Mesenchymal stem cell (in vitro differentiated cells and primary cell): ENCODE measurements around the gene TIMP2.

Experiments
- DNase-seq: peaks from one replicate; pipeline ENCODE4 v3.0.0-alpha.2; 2013
- H2AFZ ChIP-seq: one replicate; pipeline ENCODE4 v1.6.1; 2013; ENCODE audit warnings: low read depth, mild to moderate bottlenecking, control low read depth, inconsistent platforms, low read length, moderate library complexity
- H2AK5ac ChIP-seq: 2 replicates; pipeline ENCODE4 v1.6.1; 2013; ENCODE audit warnings: low read length, moderate library complexity, mild to moderate bottlenecking, inconsistent platforms; ENCODE audit not compliant: severe bottlenecking
- H2BK120ac ChIP-seq: one replicate; pipeline ENCODE4 v1.6.1; 2013; ENCODE audit warnings: low read depth, mild to moderate bottlenecking, inconsistent platforms, low read length, moderate library complexity
- H2BK12ac ChIP-seq, 2 experiments: one replicate each; pipeline ENCODE4 v1.6.1; 2013; ENCODE audit warnings: inconsistent platforms in 2 of 2, low read length in 2 of 2, mild to moderate bottlenecking in 2 of 2, moderate library complexity in 2 of 2, control low read depth in 1 of 2
- H2BK15ac ChIP-seq: one replicate; pipeline ENCODE4 v1.6.1; 2013; ENCODE audit warnings: mild to moderate bottlenecking, low read depth, inconsistent platforms; ENCODE audit not compliant: poor library complexity, severe bottlenecking
- H2BK5ac ChIP-seq: 2 replicates; pipeline ENCODE4 v1.6.1; 2013; ENCODE audit warnings: low read depth, mild to moderate bottlenecking, low read length, control low read depth, inconsistent platforms; ENCODE audit not compliant: poor library complexity, severe bottlenecking
- H3K14ac ChIP-seq, 2 experiments: one replicate each; pipeline ENCODE4 v1.6.1; 2013; ENCODE audit warnings: inconsistent platforms in 2 of 2, low read length in 2 of 2, control low read depth in 1 of 2, mild to moderate bottlenecking in 1 of 2, moderate library complexity in 1 of 2
- H3K18ac ChIP-seq, 2 experiments: one replicate each; pipeline ENCODE4 v1.6.1; 2013; ENCODE audit warnings: inconsistent platforms in 2 of 2, low read length in 2 of 2, control low read depth in 1 of 2, low read depth in 1 of 2, mild to moderate bottlenecking in 1 of 2
- H3K23ac ChIP-seq, 2 experiments: one replicate each; pipeline ENCODE4 v1.6.1; 2013; ENCODE audit warnings: inconsistent platforms in 2 of 2, low read length in 2 of 2, mild to moderate bottlenecking in 2 of 2, moderate library complexity in 2 of 2, control low read depth in 1 of 2
- H3K27ac ChIP-seq: 2 replicates; pipeline ENCODE4 v1.5.1; 2013; ENCODE audit warnings: mild to moderate bottlenecking, moderate library complexity, low read length, control low read depth, inconsistent platforms; ENCODE audit not compliant: poor library complexity, severe bottlenecking
- H3K27me3 ChIP-seq, 2 experiments: 2 replicates each; pipeline versions ENCODE4 v1.6.1 to v1.7.0; 2013; ENCODE audit warnings: low read length in 2 of 2, mild to moderate bottlenecking in 2 of 2, moderate library complexity in 2 of 2, control low read depth in 1 of 2, inconsistent platforms in 1 of 2; ENCODE audit not compliant: control insufficient read depth in 1 of 2, insufficient read depth in 1 of 2
- H3K36me3 ChIP-seq, 2 experiments: 2 replicates each; pipeline versions ENCODE4 v1.6.1 to v1.7.0; 2013; ENCODE audit warnings: low read length in 2 of 2, control low read depth in 1 of 2, inconsistent platforms in 1 of 2, low read depth in 1 of 2, mild to moderate bottlenecking in 1 of 2; ENCODE audit not compliant: insufficient read depth in 2 of 2, control insufficient read depth in 1 of 2
- H3K4ac ChIP-seq, 2 experiments: one replicate each; pipeline ENCODE4 v1.6.1; 2013; ENCODE audit warnings: inconsistent platforms in 2 of 2, low read length in 2 of 2, mild to moderate bottlenecking in 2 of 2, moderate library complexity in 2 of 2, control low read depth in 1 of 2, low read depth in 1 of 2
- H3K4me1 ChIP-seq: 2 replicates; pipeline ENCODE4 v1.6.1; 2013; ENCODE audit warnings: low read depth, low read length, control low read depth; ENCODE audit not compliant: control insufficient read depth, insufficient read depth
- H3K4me2 ChIP-seq: 2 replicates; pipeline ENCODE4 v1.6.1; 2013; ENCODE audit warnings: low read length, mild to moderate bottlenecking, inconsistent platforms; ENCODE audit not compliant: poor library complexity, severe bottlenecking
- H3K4me3 ChIP-seq, 2 experiments: 2 replicates each; pipeline versions ENCODE4 v1.5.1 to v1.7.0; 2013; ENCODE audit warnings: low read length in 2 of 2, mild to moderate bottlenecking in 2 of 2, control low read depth in 1 of 2, low read depth in 1 of 2; ENCODE audit not compliant: insufficient read depth in 1 of 2
- H3K79me1 ChIP-seq: replicated peaks from 2 replicates; pipeline ENCODE4 v1.6.1; 2013; ENCODE audit warnings: mild to moderate bottlenecking, control low read depth, low read length, inconsistent platforms; ENCODE audit not compliant: poor library complexity, severe bottlenecking
- H3K9ac ChIP-seq: 2 replicates; pipeline ENCODE4 v1.7.0; 2013; ENCODE audit warnings: mild to moderate bottlenecking, low read length, moderate library complexity
- H3K9me3 ChIP-seq: 2 replicates; pipeline ENCODE4 v1.7.0; 2013; ENCODE audit warnings: mild to moderate bottlenecking, low read length; ENCODE audit not compliant: control insufficient read depth
- H4K8ac ChIP-seq: one replicate; pipeline ENCODE4 v1.6.1; 2013; ENCODE audit warnings: inconsistent platforms, mild to moderate bottlenecking, low read length, moderate library complexity
- H4K91ac ChIP-seq: one replicate; pipeline ENCODE4 v1.6.1; 2013; ENCODE audit warnings: mild to moderate bottlenecking, low read length, inconsistent platforms
- WGBS: methylation state at CpG from one replicate; pipeline ENCODE4 v1.1.7; 2013; ENCODE audit warnings: mixed read lengths; 5-methylcytosine and 5-hydroxymethylcytosine counted together

The TIMP2 gene

DNA sequence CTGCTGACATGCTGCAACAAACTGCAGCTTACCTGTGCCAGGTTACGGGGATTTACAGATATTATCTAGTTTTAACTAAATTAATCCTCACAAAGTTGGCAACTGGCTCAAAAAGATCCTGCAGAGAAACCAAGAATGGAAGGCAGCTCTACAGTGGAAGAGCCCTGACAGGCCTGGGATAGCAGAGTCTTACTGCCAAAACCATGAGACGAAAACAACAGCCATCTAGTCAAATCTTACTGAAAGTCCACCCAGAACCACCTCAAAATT, 92.7 kb downstream of the TIMP2 start:
- Histone ChIP-seq H3K18ac (no peak overlapping the region), H2BK12ac (no peak overlapping the region), H2AFZ (no peak overlapping the region), H3K4me1 (peaks cover 2% of the 10 kb centered on the region), H2BK15ac (no peak overlapping the region), H4K91ac (no peak overlapping the region), H3K4me2 (no peak overlapping the region), H3K27me3 (no peaks in the 10 kb centered on the region), H3K9me3 (no peaks in the 10 kb centered on the region), H3K4me3 (no peak overlapping the region), H3K79me1 (peaks cover 42% of the 10 kb centered on the region), H3K23ac (no peak overlapping the region), H3K4ac (no peak overlapping the region), H3K36me3 (peaks cover 66 to 97% of the 10 kb centered on the region in 2 experiments), H3K14ac (no peak overlapping the region), H3K9ac (no peak overlapping the region), H2BK120ac (no peak overlapping the region), H2AK5ac (no peak overlapping the region), H3K27ac (no peak overlapping the region), H2BK5ac (no peak overlapping the region), H4K8ac (no peak overlapping the region)
- no peak for DNase-seq
- WGBS = 93% methylated on average over 2 of the region's 2 CpGs

DNA sequence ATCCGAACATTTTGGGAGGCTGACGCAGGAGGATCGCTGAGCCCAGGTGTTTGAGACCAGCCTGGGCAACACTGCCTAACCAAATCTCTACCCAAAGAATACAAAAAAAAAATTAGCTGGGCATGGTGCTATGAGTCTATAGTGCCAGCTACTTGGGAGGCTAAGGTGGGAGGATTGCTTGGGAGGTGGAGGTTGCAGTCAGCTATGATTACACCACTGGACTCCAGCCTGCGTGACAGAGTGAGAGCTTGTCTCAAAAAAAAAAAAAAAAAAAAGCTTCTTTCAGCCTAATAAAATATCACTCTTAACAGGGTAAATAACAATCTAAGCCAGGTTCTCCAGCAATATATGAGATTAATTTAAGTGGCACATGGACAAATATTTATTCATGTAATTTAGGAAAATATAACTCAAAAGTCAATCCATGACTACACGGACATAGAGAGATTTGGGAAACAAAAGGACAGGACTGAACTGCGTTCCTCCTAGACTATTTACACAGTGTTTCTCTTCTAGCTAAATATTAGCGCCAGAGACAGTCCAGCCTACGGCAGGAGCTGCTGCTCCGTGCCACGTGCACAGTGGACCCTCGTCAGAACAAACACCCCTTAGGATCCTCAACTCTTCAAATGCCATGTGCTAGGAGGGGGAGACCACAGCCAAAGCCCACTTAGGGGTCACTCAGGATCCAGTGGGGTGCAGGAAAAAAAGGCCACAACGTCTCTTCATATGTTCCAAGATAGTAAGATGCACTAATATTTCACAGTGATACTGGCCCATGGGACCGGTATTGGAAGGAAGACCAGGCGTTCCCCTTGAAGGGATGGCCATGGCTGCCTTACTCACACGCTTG, 93.3 kb downstream of the TIMP2 start:
- Histone ChIP-seq H3K18ac (no peak overlapping the region), H3K27ac (no peak overlapping the region), H4K91ac (no peak overlapping the region), H2BK15ac (no peak overlapping the region), H4K8ac (no peak overlapping the region), H3K23ac (no peak overlapping the region), H2BK120ac (no peak overlapping the region), H3K79me1 (peaks cover 42% of the 10 kb centered on the region), H3K14ac (no peak overlapping the region), H3K4me1 (peaks cover 3% of the 10 kb centered on the region), H2BK5ac (no peak overlapping the region), H3K9ac (no peak overlapping the region), H2BK12ac (no peak overlapping the region), H3K9me3 (no peaks in the 10 kb centered on the region), H3K4me3 (no peak overlapping the region), H3K27me3 (no peaks in the 10 kb centered on the region), H2AFZ (no peak overlapping the region), H2AK5ac (no peak overlapping the region), H3K4me2 (no peak overlapping the region), H3K4ac (no peak overlapping the region), H3K36me3 (peaks cover 70 to 96% of the 10 kb centered on the region in 2 experiments)
- DNase-seq = no peak
- WGBS = 98% methylated on average over 15 of the region's 15 CpGs

GRCh38 chr17:78829477-78829876, 95.7 kb downstream of the TIMP2 start:
- H3K4ac ChIP-seq = no peak overlapping the region
- WGBS = 97% methylated on average over 6 of the region's 6 CpGs
- H2BK15ac ChIP-seq = no peak overlapping the region
- H3K9ac ChIP-seq = peak overlapping the region; percentile 8
- H3K23ac ChIP-seq = no peak overlapping the region
- H3K4me3 ChIP-seq = no peak overlapping the region
- H2BK5ac ChIP-seq = no peak overlapping the region
- H2AK5ac ChIP-seq = no peak overlapping the region
- H2BK120ac ChIP-seq = no peak overlapping the region
- no peak overlapping the region for H4K8ac ChIP-seq
- no peaks in the 10 kb centered on the region for H3K9me3 ChIP-seq
- no peaks in the 10 kb centered on the region for H3K27me3 ChIP-seq
- H4K91ac ChIP-seq = no peak overlapping the region
- H3K4me2 ChIP-seq = no peak overlapping the region
- no peak overlapping the region for H3K27ac ChIP-seq
- H2AFZ ChIP-seq = no peak overlapping the region
- peaks cover 9% of the 10 kb centered on the region for H3K4me1 ChIP-seq
- peaks cover 32% of the 10 kb centered on the region for H3K79me1 ChIP-seq
- H3K36me3 ChIP-seq = peaks cover 58 to 96% of the 10 kb centered on the region in 2 experiments
- no peak overlapping the region for H3K18ac ChIP-seq
- DNase-seq = no peak
- H3K14ac ChIP-seq = no peak overlapping the region
- no peak overlapping the region for H2BK12ac ChIP-seq

DNA sequence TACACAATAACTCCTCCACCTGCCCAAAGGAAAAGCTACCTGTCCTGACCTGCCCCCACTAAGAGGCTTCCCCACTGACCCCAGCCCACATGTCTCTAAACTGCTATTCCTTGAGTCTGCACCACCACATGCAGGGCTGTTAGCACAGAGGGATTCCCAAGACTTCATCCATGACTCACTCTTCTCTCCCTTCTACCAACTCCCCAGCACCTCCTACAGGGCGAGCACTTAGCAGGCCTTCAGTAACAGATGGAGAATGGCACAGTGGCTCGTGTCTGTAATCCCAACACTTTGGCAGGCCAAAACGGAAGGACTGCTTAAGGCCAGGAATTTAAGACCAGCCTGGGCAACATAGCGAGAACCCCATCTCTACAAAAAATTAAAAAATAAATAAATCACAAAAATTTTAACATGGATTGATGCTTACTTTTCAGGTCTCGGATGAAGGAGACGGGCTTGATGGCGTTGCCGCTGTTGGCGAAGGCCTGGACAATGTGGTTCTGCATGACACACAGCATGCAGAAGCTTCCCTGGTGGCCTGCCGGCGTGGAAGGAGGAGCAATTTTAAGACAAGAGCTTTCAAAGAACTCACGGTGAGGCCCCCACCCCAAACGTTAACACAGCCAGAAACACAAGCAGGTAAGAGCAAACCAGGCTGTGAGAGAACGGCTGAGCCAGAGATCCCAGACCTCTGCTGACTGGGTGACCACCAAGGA, 96.6 kb downstream of the TIMP2 start:
- H3K9ac ChIP-seq = peak overlapping the region; percentile 8
- no peak overlapping the region for H2AFZ ChIP-seq
- no peak overlapping the region for H4K8ac ChIP-seq
- H3K79me1 ChIP-seq = peaks cover 36% of the 10 kb centered on the region
- DNase-seq = peak; percentile 60
- H3K4ac ChIP-seq = no peak overlapping the region
- no peak overlapping the region for H3K14ac ChIP-seq
- no peaks in the 10 kb centered on the region for H3K9me3 ChIP-seq
- 95% methylated on average over 14 of the region's 14 CpGs for WGBS
- H3K36me3 ChIP-seq = peaks cover 57 to 96% of the 10 kb centered on the region in 2 experiments
- H3K27me3 ChIP-seq = no peaks in the 10 kb centered on the region
- H2AK5ac ChIP-seq = no peak overlapping the region
- no peak overlapping the region for H2BK12ac ChIP-seq
- no peak overlapping the region for H2BK5ac ChIP-seq
- no peak overlapping the region for H2BK15ac ChIP-seq
- H3K27ac ChIP-seq = no peak overlapping the region
- H3K4me3 ChIP-seq = no peak overlapping the region
- no peak overlapping the region for H3K23ac ChIP-seq
- H2BK120ac ChIP-seq = no peak overlapping the region
- no peak overlapping the region for H3K4me2 ChIP-seq
- H3K4me1 ChIP-seq = peaks cover 13% of the 10 kb centered on the region
- no peak overlapping the region for H3K18ac ChIP-seq
- no peak overlapping the region for H4K91ac ChIP-seq
